Measurements from ENCODE around the gene USP7. TPM values are rescaled to one million over a fixed set of nuclear protein-coding genes. Genes with fewer than 3 reads are reported as not detected.

Gene USP7
- total RNA-seq, 4 donors from 2014 or later: 58.8 to 94.3 (median 82.4) TPM

DNA sequence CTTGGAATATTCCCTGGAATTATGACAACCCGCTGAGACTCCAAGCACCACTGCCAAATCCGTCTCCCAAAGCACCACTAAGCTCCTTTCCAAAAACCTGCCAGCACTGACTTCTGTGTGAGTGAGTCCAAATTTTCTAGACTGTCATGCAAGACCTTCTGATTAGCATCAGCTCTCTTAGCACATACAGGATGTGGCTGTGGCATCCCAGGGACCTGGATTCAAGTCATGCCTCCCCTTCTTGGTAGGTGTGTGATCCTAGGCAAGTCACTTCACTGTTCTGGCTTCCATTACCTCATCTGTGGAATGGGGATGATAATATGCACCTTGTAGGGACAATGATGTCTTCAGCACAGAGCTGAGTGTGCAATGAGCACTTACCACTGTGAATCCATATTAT lies 38.3 kb upstream of the USP7 start:
- ATAC-seq: no peak
- no peak for TF ChIP-seq POLR2AphosphoS5 (IDR thresholded peaks at IDR 0.05)
- TF ChIP-seq, protein P1, sequence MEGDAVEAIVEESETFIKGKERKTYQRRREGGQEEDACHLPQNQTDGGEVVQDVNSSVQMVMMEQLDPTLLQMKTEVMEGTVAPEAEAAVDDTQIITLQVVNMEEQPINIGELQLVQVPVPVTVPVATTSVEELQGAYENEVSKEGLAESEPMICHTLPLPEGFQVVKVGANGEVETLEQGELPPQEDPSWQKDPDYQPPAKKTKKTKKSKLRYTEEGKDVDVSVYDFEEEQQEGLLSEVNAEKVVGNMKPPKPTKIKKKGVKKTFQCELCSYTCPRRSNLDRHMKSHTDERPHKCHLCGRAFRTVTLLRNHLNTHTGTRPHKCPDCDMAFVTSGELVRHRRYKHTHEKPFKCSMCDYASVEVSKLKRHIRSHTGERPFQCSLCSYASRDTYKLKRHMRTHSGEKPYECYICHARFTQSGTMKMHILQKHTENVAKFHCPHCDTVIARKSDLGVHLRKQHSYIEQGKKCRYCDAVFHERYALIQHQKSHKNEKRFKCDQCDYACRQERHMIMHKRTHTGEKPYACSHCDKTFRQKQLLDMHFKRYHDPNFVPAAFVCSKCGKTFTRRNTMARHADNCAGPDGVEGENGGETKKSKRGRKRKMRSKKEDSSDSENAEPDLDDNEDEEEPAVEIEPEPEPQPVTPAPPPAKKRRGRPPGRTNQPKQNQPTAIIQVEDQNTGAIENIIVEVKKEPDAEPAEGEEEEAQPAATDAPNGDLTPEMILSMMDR (IDR thresholded peaks at IDR 0.05): no peak
- TF ChIP-seq EP300 (IDR thresholded peaks at IDR 0.05): no peak
- no peak for TF ChIP-seq POLR2A (IDR thresholded peaks at IDR 0.05)
- no peak overlapping the region for H3K4me3 ChIP-seq
- WGBS, 2 donors (ENCODE audit: low coverage in 1 of 2): 80% methylated on average over 1 of the region's 2 CpGs; no CpG with 5 or more reads in 1 of the 2 donors
- H3K36me3 ChIP-seq: no peaks in the 10 kb centered on the region
- H3K27ac ChIP-seq: no peak overlapping the region
- H3K4me1 ChIP-seq: no peaks in the 10 kb centered on the region
- H3K9me3 ChIP-seq: no peaks in the 10 kb centered on the region
- H3K27me3 ChIP-seq: no peaks in the 10 kb centered on the region

DNA sequence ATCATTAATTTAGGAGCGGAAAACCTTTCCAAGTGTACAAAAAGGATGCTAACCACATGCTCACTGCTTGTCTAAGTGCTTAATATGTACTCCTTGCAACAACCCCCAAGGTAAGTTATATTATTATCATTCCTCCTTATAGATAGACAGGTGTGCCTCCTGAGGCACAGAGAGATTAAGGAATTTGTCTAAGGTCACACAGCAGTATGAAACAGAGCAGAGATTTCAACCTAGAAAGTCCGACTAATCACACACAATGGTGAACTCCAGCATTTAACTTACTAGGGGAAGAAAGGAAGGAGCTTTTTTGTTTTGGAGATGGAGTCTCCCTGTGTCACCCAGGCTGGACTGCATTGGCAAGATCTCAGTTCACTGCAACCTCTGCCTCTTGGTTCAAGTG lies 37.0 kb upstream of the USP7 start:
- no peaks in the 10 kb centered on the region for H3K27me3 ChIP-seq
- no peaks in the 10 kb centered on the region for H3K36me3 ChIP-seq
- no peaks in the 10 kb centered on the region for H3K9me3 ChIP-seq
- H3K4me1 ChIP-seq: no peaks in the 10 kb centered on the region
- whole genome bisulfite sequencing, 2 donors (ENCODE audit: low coverage in 1 of 2): 85% methylated on average over 1 of the region's 2 CpGs; no CpG with 5 or more reads in 1 of the 2 donors
- TF ChIP-seq EP300 (IDR thresholded peaks at IDR 0.05) (no peak), POLR2AphosphoS5 (IDR thresholded peaks at IDR 0.05) (no peak), POLR2A (IDR thresholded peaks at IDR 0.05) (no peak)
- TF ChIP-seq, protein P1 (IDR thresholded peaks at IDR 0.05): no peak
- H3K27ac ChIP-seq: no peak overlapping the region
- ATAC-seq: no peak
- H3K4me3 ChIP-seq: no peak overlapping the region

DNA sequence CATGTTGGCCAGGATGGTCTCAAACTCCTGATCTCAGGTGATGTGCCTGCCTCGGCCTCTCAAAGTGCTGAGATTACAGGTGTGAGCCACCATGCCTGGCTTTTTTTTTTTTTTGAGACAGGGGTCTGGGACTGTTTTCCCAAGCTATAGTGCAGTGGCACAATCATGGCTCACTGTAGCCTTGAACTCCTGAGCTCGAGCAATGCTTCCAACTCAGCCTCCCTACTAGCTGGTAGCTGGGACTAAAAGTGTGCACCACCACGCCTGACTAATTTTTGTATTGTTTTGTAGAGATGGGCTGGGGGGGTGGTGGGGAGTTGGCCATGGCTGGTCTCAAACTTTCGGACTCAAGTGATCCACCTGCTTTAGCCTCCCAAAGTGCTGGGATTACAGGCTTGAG lies 36.1 kb upstream of the USP7 start:
- Histone ChIP-seq H3K27me3 (no peaks in the 10 kb centered on the region), H3K27ac (no peak overlapping the region), H3K9me3 (no peaks in the 10 kb centered on the region), H3K4me1 (no peaks in the 10 kb centered on the region), H3K36me3 (no peaks in the 10 kb centered on the region), H3K4me3 (no peak overlapping the region)
- 57% methylated on average over 3 of the region's 4 CpGs; no CpG with 5 or more reads in 1 of the 2 donors for WGBS, 2 donors (ENCODE audit: low coverage in 1 of 2)
- TF ChIP-seq POLR2AphosphoS5 (IDR thresholded peaks at IDR 0.05): no peak
- no peak for ATAC-seq

DNA sequence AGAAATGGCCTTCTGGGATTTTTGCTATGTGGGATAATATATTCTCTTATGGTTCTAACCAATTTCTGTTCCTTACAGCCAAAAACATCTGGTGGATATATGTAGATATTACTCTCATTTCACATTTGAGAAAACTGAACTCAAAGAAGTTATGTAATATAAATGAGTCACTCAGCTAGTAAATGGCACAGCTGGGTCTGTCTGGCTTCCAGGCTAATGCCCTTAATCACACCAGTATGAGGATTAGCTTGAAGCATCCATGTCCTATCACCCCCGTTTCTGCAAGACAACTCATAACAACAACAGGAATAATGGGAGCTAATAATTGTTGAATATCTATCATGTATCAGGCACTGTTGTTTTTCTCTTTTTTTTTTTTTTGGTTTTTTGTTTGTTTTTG lies 34.4 kb upstream of the USP7 start:
- no peak overlapping the region for H3K4me3 ChIP-seq
- no peaks in the 10 kb centered on the region for H3K9me3 ChIP-seq
- H3K27ac ChIP-seq: no peak overlapping the region
- 22 to 67% methylated on average over 1 of the region's 1 CpG for WGBS, 2 donors (ENCODE audit: low coverage in 1 of 2)
- ATAC-seq: no peak
- H3K27me3 ChIP-seq: no peaks in the 10 kb centered on the region
- H3K4me1 ChIP-seq: no peaks in the 10 kb centered on the region
- TF ChIP-seq POLR2A (IDR thresholded peaks at IDR 0.05) (no peak), EP300 (IDR thresholded peaks at IDR 0.05) (no peak), POLR2AphosphoS5 (IDR thresholded peaks at IDR 0.05) (no peak)
- TF ChIP-seq, protein P1 (IDR thresholded peaks at IDR 0.05): no peak
- H3K36me3 ChIP-seq: no peaks in the 10 kb centered on the region

GRCh38 chr16:8996891-8997290 lies 33.2 kb upstream of the USP7 start:
- no peak for ATAC-seq

More at GRCh38 chr16:8996891-8997290, 33.2 kb upstream of the USP7 start:
- Histone ChIP-seq H3K36me3 (no peaks in the 10 kb centered on the region), H3K4me3 (no peak overlapping the region), H3K4me1 (no peaks in the 10 kb centered on the region), H3K27ac (no peak overlapping the region), H3K27me3 (no peaks in the 10 kb centered on the region), H3K9me3 (no peaks in the 10 kb centered on the region)
- TF ChIP-seq, protein P1 (IDR thresholded peaks at IDR 0.05): no peak
- no peak for TF ChIP-seq POLR2A (IDR thresholded peaks at IDR 0.05)
- no peak for TF ChIP-seq EP300 (IDR thresholded peaks at IDR 0.05)
- no peak for TF ChIP-seq POLR2AphosphoS5 (IDR thresholded peaks at IDR 0.05)
- 83 to 84% methylated on average over 2 of the region's 5 CpGs for WGBS, 2 donors (ENCODE audit: low coverage in 1 of 2)

All from gastroesophageal sphincter (tissue), 4 donors.